Calu3 (cell line): ENCODE measurements around the gene GIGYF2. TPM values are rescaled to one million over a fixed set of nuclear protein-coding genes. Genes with fewer than 3 reads are reported as not detected.

ENCODE experiments used
- BruUV-seq: library from RNA; stranded (reverse); fragments of 400-500 nt; replicated peaks from 2 replicates; lab custom pipeline; 2021; lab: Mats Ljungman, UMichigan
- CTCF ChIA-PET: fragments of 300-600 bp; sonication (Branson Sonifier 250); formaldehyde crosslinking; loops from one replicate; lab custom pipeline; 2022; ENCODE audit warnings: antibody characterized with exemption; lab: Charles Lee
- DNase-seq: peaks from one replicate; pipeline ENCODE4 v3.0.0; 2022
- H3K27ac Mint-ChIP-seq: one replicate; pipeline ENCODE4 v1.8.0; 2022; ENCODE audit warnings: mixed read lengths; ENCODE audit not compliant: unreplicated experiment
- H3K27me3 Mint-ChIP-seq: one replicate; pipeline ENCODE4 v1.8.0; 2022; ENCODE audit warnings: mixed read lengths; ENCODE audit not compliant: unreplicated experiment
- H3K36me3 Mint-ChIP-seq: one replicate; pipeline ENCODE4 v1.8.0; 2022; ENCODE audit warnings: mild to moderate bottlenecking, moderate library complexity, mixed read lengths; ENCODE audit not compliant: insufficient read depth, unreplicated experiment
- H3K4me1 Mint-ChIP-seq: one replicate; pipeline ENCODE4 v1.8.0; 2022; ENCODE audit warnings: mild to moderate bottlenecking, low read depth, mixed read lengths; ENCODE audit not compliant: unreplicated experiment
- H3K4me3 Mint-ChIP-seq: one replicate; pipeline ENCODE4 v1.8.0; 2022; ENCODE audit warnings: mild to moderate bottlenecking, low read depth, moderate library complexity, mixed read lengths; ENCODE audit not compliant: unreplicated experiment
- H3K9me3 Mint-ChIP-seq: one replicate; pipeline ENCODE4 v1.8.0; 2022; ENCODE audit warnings: low read depth, mixed read lengths; ENCODE audit not compliant: unreplicated experiment
- intact Hi-C: fragments of 100-400 bp; cut with micrococcal nuclease; formaldehyde crosslinking; loops from one replicate; pipeline ENCODE4 v1.10.0; 2022; ENCODE audit not compliant: unreplicated experiment
- total RNA-seq: library from RNA; stranded (reverse); gene quantifications from 2 replicates; pipeline ENCODE4 v1.2.3, GENCODE V29; 2022
- TF ChIP-seq, protein P1 (sequence below): fragments of 200-600 bp; IDR thresholded peaks from one replicate; pipeline ENCODE4 v1.8.0; 2022; ENCODE audit warnings: antibody characterized with exemption; ENCODE audit not compliant: unreplicated experiment

The GIGYF2 gene
- total RNA-seq, 1 experiment from 2014 or later, result 72.2 TPM

- no TSS peak for BruUV-seq
- Mint-ChIP-seq H3K4me3 (no peak overlapping the region), H3K4me1 (peaks cover 16% of the 10 kb centered on the region), H3K36me3 (no peaks in the 10 kb centered on the region), H3K9me3 (peaks cover 2% of the 10 kb centered on the region), H3K27me3 (peaks cover 17% of the 10 kb centered on the region), H3K27ac (no peak overlapping the region)
- no peak for DNase-seq
- TF ChIP-seq, protein P1, sequence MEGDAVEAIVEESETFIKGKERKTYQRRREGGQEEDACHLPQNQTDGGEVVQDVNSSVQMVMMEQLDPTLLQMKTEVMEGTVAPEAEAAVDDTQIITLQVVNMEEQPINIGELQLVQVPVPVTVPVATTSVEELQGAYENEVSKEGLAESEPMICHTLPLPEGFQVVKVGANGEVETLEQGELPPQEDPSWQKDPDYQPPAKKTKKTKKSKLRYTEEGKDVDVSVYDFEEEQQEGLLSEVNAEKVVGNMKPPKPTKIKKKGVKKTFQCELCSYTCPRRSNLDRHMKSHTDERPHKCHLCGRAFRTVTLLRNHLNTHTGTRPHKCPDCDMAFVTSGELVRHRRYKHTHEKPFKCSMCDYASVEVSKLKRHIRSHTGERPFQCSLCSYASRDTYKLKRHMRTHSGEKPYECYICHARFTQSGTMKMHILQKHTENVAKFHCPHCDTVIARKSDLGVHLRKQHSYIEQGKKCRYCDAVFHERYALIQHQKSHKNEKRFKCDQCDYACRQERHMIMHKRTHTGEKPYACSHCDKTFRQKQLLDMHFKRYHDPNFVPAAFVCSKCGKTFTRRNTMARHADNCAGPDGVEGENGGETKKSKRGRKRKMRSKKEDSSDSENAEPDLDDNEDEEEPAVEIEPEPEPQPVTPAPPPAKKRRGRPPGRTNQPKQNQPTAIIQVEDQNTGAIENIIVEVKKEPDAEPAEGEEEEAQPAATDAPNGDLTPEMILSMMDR, result no peak
- CTCF ChIA-PET, result no interaction called here
- intact Hi-C loops, result loop anchor here (5.0 kb wide), 1 partner anchor 65 kb away; no protein-coding TSS in a partner anchor
Observed at GRCh38 chr2:232672588-232672987, 24.5 kb upstream of the GIGYF2 start.

DNA sequence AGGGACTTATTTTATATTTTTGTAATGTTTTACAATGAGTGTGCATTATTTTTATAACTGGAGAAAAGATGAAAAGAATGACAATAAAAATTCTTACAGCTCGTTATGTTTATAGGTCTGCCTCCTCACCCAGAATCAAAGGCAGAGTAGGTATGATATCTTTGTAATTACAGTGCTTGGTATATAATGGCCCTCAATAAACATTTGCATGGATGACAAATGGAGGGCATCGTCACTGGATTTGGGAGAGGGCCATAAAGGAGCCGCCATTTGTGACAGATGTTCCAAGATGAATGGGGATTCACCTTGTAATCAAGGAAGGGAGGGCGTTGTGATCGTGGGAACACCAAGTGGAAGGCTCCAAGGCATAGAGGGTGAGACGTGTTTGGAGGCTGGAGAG lies 22.6 kb upstream of the GIGYF2 start:
- no TSS peak for BruUV-seq
- Mint-ChIP-seq H3K9me3 (peaks cover 2% of the 10 kb centered on the region), H3K27ac (no peak overlapping the region), H3K4me3 (no peak overlapping the region), H3K4me1 (peaks cover 9% of the 10 kb centered on the region), H3K36me3 (no peaks in the 10 kb centered on the region), H3K27me3 (peaks cover 17% of the 10 kb centered on the region)
- intact Hi-C loops, result loop anchor here (5.0 kb wide), 1 partner anchor 67 kb away; no protein-coding TSS in a partner anchor
- TF ChIP-seq, protein P1, result no peak
- CTCF ChIA-PET, result no interaction called here
- DNase-seq, result no peak

DNA sequence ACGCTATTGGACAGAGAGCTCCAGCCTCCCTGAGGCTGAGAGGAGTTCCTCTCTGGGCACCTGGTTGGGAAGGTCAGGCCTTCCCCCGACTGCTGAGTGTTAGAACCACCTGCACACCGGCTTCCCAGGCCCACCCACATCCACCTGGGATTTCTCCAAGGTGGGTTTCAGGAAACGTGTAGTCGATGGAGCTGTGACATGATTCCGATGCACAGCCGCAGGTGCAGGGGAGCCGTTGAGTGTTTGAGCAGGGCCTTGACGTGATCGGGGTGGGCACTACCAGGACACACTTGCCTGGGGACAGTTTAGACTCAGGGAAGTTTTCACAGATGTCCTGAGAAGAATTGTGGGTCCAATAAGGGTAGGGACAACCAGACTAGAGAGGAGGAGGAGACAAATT lies 21.8 kb upstream of the GIGYF2 start:
- intact Hi-C loops, result no loop called here
- no peak for DNase-seq
- TF ChIP-seq, protein P1, result no peak
- peaks cover 17% of the 10 kb centered on the region for H3K27me3 Mint-ChIP-seq
- H3K4me1 Mint-ChIP-seq, result peaks cover 8% of the 10 kb centered on the region
- no peak overlapping the region for H3K27ac Mint-ChIP-seq
- no peak overlapping the region for H3K4me3 Mint-ChIP-seq
- CTCF ChIA-PET, result no interaction called here
- no TSS peak for BruUV-seq
- H3K36me3 Mint-ChIP-seq, result no peaks in the 10 kb centered on the region
- peaks cover 2% of the 10 kb centered on the region for H3K9me3 Mint-ChIP-seq

DNA sequence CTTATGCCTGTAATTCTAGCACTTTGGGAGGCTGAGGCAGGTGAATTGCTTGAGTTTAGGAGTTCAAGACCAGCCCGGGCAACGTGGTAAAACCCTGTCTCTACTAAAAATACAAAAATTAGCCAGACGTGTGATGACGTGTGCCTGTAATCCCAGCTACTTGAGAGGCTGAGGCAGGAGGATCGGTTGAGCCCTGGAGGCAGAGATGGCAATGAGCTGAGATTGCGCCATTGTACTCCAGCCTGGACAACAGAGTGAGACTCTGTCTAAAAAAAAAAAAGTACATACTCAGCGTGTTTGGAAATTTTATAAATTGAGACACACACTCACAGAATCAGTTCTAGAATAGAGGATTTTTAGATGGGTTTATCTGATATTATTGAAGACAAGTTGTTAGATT lies 17.1 kb upstream of the GIGYF2 start:
- H3K4me1 Mint-ChIP-seq, result no peaks in the 10 kb centered on the region
- no peak overlapping the region for H3K27ac Mint-ChIP-seq
- H3K9me3 Mint-ChIP-seq, result peaks cover under 1% of the 10 kb centered on the region
- no peak overlapping the region for H3K4me3 Mint-ChIP-seq
- no TSS peak for BruUV-seq
- no peaks in the 10 kb centered on the region for H3K36me3 Mint-ChIP-seq
- intact Hi-C loops, result no loop called here
- CTCF ChIA-PET, result interaction anchor here (0.9 kb wide), 1 partner anchor 10 kb away, joined by 5 read pairs; no protein-coding TSS in a partner anchor
- peaks cover 43% of the 10 kb centered on the region for H3K27me3 Mint-ChIP-seq
- no peak for DNase-seq
- TF ChIP-seq, protein P1, result no peak
